HuH-7 (cell line): ENCODE results near the gene ATP2A2.
"Not testable (repeated sequence)": the region's sequence is repeated elsewhere in the genome, so short reads cannot be mapped to it uniquely, and the experiment has no call there.

Experiments
- DNase-seq: peaks from one replicate; pipeline ENCODE4 v3.0.0; 2011; ENCODE audit warnings: low spot score

ATP2A2 gene

DNA sequence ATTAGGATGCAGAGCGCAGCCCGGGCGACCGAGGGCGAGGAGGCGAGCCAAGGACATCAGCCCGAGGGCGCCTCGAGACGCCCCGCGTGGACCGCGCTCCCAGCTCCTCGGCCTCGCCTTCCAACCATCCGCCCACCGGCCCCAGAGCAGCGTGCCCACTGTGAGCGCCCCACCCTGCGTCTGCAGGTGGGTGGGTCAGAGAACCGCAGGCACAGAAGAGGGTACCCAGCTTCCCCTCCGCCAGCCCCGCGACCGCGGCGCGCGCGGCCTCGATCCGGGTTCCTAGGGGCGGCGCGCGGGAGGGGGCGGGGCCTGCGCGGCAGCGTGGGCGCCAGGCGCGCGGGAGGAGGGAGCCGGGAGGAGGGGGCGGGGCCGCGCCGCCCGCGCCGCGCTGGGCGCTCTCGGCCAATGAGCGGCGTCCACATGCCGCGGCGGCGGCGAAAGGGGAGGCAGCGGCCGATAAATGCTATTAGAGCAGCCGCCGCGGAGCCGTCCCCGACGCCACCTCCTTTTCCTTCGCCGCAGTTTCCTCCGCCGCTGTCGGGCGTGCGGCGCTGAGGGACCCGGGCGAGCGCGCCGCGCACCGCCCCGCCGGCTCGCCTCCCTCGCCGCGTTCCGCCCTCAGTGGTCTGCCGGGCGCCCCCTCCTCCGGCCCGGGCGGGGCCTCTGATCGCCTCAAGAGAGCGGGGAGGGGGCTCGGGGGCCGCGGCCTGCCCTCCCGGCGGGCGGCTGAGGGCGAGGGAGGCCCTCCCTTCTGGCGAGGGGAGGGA, at the start of gene ATP2A2:
ATP2A2 (plus strand) TSS at position 469 of the 770 bp plus-strand sequence. CDS start 543 bp downstream, outside the sequence.
- peak; percentile 93 for DNase-seq

DNA sequence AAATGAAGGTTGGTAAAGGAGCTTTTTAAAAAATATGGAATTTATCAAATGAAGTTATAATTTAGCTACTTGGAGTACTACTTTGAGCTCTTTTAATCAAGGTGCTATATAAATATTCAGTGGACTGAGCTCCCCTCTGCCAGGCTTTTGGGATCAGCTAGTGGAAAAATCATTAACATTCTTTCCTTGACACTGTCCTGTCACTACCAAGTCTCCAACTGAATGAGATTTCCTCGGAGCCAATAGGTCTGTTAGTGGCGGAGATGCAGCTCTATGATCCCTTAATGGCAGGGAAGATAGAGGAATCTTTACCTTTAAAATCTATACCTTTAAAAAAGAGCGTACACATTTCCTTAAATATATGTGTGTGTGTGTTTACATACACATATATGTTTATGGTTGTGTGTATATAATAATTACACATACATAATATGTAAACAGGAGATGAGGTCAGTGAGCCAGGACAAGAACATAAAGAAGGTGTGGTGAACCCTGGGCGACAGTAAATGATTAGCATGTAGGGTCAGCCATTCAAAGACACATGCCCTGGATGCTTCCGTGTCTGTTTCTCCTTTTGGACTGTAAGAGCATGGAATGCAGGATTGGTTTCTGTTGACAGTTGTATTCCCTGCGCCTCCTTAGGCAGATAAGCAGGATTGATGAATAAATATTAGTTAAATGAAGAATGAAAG, 47.7 kb upstream of the ATP2A2 start:
- DNase-seq = no peak

DNA sequence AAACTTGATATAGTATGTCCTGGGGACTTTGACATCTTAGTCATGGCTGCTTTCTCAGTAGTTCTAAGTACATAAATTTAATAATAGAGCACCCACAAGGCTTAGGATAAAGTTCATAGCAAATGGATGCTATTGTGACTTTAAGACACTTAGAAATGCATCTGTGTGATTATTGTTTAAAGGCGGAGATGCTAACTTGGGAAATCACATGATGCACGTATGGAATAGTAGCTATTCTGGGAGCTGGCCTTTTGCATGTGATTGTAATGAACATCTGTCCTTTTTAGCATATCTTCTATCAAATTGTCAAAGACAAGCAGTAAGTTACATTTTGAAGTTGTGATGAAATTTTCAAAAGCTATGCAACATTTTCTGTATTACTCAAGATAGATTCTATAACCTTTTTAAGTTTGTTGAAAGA, 46.7 kb upstream of the ATP2A2 start:
- no peak for DNase-seq

DNA sequence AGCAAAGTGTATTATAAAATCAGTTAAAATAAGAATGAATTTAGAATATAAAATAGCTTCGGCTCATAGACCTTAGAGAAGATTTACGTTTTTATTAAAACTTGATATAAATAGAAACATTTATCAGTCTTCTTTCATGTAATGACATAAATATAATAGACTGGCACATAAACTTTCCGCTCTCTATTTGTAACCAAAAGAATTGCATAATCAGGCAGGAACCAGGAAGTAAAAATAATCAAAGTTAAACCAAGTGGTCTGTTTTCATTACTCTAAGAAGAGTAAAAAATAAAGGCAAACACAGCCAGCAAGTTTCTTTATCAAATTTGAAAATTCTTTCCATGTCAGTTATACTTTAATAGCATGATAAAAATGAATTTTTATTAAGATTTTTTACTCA, 46.3 kb upstream of the ATP2A2 start:
- DNase-seq = no peak

DNA sequence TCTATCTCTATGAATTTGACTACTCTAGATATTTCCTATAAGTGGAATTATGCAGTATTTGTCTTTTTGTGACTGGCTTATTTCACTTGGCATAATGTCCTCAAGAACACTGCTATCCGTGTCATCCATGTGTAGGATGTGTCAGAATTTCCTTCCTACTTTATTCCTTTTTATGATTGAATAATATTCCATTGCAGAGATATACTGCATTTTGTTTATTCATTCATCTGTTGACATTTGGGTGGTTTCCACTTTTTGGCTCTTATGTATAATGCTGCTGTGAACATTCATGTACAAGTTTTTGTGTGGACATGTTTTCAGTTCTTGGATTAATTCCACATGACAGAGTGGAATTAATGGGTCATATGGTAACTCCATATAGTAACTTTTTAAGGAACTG, 45.7 kb upstream of the ATP2A2 start:
- DNase-seq = no peak

DNA sequence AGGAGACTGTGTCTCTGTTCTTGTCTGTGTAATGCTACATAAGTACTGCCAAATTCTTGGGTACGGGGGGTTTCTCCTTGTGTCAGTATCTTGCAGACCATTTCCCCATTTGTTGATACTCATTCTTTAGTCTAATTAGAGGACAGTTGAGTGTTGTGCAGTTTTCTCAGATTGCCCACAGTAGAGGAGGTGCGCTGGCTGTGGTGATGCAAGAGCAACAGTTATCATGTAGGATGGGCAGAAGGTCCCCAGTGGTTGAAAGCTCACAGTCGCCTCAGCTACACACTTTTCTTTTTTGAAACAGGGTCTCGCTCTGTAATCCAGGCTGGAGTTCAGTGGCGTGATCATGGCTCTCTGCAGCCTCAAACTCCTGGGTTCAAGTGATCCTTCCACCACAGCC, 37.8 kb upstream of the ATP2A2 start:
- DNase-seq = no peak

DNA sequence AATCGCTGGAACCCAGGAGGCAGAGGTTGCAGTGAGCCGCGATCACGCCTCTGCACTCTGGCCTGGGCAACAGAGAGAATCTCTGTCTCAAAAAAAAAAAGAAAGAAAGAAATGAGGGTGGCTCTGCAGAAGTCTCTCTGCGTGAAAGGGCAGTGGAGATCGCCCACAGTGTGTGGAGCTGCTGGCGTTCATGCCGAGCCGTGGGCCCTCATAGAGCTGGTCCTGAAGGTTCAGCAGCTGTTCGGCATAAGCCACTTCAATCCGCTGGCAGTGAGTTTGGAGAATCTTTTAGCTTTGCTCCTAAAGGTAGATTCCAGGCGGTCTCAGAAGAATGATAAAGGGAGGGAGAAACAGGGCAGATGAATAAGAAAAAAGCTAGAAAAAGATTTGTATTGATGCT, 36.7 kb upstream of the ATP2A2 start:
- DNase-seq = no peak

DNA sequence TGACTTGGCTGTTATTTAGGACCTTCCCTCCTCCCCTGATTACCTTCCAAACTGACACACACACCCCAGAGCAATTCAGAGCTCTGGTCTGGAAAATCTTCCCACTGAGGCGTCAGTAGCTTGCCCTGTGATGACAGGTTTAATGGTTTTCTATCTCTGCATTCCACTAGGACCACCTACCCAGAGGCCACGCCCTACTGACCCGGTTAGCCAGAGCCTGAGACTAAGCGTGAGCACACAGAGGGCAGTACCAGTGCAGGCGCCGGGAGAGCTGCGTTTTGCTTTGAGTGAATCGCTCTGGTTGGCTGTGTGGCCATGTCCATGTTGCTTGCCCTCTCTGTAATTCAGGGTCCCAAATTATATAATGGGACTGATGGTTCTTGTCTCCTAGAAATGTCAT, 36.2 kb upstream of the ATP2A2 start:
- no peak for DNase-seq

DNA sequence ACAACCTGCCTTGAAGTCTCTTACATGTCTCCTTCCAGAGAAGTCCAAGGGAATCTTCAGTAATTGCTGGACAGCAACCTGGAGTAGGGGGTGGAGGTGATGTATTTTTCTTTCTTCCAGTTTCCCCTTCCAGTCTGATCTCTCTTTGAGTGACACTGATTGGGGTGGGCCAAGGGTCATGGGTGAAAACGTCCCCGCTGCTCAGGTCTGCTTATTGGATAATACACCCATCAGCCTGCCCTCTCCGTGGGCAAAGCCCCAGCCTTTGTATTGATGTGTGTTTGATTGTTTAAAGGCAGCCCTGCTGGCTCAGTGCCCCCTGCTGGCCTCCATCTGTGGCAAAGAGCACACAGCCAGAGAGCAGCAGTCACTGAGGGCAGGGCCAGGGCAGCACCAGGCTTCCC, 35.7 kb upstream of the ATP2A2 start:
- no peak for DNase-seq

DNA sequence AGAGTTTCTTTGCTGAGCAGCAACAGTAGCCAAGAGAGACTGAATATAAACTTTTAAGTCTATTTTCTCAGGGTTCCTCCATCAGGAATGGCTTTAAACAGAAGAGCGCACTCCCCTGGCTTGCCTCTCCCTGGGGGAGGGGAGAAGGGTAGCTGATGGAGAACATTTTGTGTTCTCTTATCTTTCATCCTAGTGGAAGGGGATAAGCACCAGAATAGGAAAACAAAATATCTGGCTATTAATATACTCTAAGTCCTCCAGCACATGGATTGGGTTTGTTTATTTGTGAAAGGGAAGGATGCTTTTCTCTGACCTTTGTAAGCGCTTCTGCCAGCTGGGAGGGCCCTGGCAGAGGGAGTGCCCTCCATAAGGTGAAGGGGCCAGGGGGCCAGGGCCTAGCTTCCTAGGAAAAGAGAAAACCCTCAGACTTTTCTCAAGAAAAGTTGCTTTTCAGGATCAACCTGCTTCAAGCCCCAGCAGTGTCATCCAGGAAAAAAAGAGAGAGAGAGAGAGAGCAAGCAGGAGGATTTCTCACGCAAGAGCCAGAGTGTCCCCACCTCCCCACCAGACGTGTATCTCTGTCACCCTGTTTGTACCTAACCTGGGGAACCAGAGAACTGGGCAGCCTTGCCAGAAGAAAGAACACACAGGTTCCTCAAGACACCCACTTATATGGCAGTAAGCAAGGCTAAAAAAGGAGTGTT, 34.3 kb upstream of the ATP2A2 start:
- no peak for DNase-seq

DNA sequence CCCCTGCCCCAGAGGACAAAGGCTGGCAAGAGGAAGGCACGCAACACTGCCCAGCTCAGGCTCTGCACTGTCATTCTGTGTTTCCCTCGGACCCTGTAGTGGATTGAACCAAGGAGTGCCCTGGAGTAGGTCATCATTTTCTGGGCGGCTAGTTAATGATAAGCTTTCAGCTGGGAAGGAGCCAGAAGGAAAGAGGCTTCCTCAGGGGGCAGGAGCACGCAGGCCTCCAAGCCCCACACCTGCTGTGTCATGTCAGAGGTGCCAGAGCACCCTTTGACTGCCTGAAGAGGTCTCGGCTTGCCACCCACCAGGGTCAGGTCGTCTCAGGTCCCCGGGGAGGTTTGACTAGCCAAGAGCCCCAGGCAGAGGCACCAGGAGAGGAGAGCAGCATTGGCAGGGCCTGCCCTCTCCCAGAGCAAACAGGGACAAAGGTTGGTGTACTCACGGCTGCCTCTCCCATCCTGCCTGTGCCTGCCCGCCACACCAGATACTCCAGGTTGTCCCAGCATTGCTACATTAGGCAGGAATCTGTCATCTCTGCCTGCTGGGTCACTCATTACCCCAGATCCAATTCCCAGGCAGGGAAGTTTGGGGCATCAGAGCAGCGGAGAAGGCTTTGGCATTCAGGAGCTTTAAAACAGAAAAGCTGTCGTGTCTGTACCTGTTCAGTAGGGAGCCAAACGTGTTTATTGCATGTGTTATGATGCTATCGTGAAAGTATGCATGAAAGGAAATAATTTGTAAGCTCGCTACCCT, 33.5 kb upstream of the ATP2A2 start:
- DNase-seq = peak; percentile 76

DNA sequence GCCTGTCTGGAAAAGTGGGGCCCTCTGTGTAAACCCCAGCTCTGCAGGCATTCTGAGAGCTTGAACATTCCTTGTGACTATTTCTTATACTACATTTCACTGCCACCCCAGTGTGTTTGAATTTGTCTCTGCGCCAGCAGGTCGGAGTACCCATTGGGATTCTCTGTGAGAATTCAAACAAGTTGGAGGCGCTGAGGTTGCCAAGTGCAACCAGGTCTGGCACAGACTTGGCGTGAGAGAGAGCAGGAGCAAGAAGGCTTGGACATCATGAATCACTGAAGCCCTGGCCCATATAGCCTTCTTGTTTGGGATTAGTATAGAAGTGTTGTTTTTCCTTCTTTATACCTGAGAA, 33.0 kb upstream of the ATP2A2 start:
- DNase-seq = no peak

DNA sequence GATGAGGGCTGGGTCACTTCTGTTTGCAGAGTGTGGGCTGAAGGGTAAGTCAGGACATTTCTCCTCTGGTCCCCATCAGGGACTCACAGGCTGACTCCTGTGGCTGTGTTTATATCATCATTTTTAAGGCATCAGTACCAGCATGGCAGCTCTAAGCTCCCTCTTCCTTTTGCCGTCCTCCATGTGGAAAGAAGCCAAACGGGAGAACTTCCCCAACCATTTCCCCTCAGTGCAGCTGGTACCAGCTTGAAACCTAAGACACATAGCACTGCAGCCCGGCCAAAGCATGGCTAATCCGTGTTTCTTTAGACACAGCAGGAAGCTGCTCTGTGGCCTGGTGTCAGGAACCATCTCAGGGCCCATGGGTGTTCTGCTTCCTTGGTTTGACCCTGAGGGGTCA, 31.9 kb upstream of the ATP2A2 start:
- no peak for DNase-seq

DNA sequence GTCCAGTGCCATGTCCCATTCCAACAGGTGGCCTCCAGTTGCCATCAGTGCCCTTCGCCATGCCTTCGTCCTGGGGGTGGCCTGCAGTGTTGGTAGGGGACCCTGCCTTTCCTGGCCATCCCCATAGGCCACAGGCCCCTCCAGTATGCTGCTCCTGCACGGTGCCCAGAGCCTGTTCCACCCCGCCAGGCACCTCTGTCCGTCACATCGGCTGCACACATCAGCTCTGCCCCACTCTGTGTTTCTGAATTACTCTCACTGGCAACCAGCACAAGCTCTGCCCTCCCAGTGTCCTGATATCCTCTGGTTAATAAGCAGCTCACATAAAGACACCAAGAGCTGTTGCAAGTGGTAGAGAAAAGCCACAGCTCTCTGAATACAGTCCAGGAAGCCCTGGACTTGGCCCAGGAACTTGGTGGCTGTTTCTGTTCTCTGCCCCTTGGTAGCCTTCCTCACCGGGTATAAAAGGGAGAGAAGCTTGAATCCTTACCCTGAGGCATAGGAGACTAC, 31.3 kb upstream of the ATP2A2 start:
- DNase-seq = peak; percentile 58

DNA sequence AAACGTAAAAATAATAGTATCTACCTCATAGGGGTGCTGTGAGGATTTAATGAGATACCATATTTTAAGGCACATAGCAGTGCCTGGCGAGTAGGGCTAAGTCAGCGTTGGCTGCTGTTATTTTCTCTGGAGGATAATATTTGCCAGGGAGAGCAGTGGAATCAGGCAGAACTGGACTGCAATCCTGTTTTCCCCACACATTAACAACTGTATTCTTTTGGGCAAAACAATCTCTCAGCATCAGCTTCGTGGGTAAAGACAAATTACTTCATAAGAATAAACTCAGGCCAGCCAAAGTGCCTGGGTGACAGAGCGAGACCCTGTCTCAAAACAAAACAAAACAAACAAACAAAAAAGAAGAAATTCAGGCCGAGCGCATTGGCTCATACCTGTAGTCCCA, 29.7 kb upstream of the ATP2A2 start:
- no peak for DNase-seq

DNA sequence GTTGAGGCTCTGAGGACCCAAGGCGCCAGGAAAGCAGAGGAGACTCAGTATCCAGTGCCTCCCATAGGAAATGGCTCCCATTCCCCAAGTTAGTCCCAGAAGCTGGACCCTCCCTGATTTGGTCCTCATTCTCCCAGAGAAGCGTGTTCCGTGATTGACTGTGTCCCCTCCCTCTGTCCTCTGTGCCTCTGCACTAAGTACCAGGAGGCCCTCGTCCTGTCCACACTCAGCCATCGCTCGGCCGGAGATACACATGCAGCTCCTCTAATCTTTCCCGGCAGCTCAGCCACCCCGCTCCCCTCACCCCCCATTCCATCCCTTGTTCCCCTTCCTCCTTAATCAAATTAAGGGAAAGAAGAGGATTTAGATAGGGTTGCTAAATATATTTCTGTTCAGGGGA, 28.3 kb upstream of the ATP2A2 start:
- no peak for DNase-seq

DNA sequence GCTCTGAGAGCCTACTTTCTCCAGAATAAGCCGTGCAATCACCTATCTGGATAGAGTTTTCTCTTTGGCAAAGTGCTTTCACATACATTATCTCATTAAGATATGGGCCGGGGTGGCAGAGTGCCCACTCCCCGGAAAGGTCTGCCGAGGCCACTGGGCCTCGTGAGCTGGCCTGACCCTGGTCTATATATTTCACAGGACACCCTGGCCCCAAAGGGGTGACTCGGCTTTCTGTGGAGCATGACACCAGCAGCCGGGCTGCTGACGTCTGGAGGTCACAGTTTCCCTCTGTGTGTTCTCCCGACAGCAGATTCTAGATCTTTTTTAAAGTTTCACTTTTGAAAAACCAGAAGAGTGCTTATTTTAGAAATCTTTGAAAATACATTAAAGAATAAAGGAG, 27.9 kb upstream of the ATP2A2 start:
- no peak for DNase-seq

DNA sequence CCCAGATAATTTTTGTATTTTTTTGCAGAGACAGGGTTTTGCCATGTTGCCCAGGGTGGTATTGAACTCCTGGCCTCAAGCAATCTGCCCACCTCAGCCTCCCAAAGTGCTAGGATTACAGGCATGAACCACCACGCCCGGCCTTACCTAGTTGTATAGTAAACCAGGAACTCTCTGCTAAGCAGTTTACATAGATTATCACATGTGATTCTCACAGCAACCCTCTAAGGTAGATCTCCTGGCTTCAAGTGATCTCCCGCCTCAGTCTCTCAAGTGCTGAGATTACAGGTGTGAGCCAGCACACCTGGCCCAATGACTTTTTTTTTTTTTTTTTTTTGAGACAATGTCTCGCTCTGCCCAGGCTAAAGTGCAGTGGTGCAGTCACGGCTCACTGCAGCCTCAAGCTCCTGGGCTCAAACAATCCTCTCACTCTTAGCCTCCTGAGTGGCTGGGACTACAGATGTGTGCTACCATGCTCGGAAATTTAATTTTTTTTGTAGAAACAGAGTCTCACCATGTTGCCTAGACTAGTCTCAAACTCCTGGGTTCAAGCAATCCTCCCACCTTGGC, 26.0 kb upstream of the ATP2A2 start:
- DNase-seq = no peak

DNA sequence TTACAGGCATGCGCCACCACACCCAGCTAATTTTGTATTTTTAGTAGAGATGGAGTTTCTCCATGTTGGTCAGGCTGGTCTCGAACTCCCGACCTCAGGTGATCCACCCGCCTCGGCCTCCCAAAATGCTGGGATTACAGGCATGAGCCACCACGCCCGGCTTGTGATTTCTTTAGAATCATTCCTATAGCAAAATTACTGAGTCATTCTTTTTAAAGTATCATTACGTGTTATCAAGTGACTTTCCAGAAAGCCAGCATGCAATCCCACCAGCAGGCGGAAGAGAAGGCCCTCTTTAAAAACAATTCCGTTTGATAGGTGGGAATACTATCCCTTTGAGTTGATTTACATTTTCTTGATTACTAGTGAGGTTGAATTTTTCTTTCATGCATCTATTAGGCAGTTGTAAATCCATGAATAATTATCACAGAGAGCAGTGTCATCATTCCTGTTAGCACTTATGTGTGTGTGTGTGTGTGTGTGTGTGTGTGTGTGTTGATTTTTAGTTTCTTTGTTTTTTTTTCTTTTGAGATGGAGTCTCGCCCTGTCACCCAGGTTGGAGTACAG, 25.1 kb upstream of the ATP2A2 start:
- DNase-seq = not testable (repeated sequence)

DNA sequence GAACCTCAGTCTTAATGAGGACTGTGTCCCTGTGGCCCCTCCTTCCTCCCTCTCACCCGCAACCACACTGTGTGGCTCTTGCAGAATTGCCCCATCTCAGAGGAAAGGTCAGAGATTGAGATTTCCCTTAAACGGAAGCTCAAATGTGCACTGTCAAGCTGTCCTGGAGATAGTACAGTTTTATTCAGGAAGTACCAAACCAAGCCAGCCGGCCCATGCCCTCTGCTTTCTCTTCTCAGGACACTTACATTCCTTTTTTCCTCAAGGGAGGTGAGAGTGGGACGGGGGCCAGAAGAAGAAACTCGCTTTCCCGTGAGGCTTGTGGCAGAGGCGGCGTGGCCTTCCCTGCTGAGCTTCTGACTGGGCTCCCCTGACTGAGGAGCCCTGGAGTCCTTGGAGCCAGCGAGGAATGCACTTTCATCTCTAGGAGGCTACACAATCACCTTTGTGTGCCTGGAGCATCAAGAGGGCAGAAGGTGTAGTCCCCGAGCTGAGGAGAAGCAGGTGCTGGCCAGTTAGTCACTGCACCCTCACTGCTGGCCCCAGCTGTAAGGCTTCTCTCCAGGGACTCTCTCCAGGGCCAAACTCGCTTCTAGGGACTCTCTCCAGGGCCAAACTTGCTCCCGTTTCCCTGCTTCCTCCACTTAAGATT, 24.1 kb upstream of the ATP2A2 start:
- no peak for DNase-seq

DNA sequence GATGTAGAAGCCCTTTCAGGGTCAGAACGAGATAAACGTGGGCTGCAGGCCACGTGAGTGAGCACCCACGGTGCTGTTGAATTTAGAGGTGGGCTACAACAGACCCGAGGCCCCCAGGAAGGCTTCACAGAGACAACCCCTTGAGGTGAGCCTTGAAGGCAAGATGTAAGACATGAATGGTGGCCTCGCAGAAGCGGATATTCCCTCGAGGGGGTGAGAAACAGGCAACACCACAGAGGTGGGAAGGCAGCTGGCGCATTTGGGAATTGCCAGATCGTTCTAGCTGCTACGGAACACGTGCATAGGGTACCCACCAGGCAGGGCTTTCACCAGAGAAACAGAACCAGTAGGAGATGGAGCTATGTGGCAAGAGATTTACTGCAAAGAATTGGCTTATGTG, 22.6 kb upstream of the ATP2A2 start:
- no peak for DNase-seq
